IPS-18c (cell line): ENCODE results near the gene KLF2.
"Not testable (repeated sequence)": the region's sequence is repeated elsewhere in the genome, so short reads cannot be mapped to it uniquely, and the experiment has no call there.

Experiments
- H3K4me3 ChIP-seq: 2 replicates; pipeline ENCODE4 v1.7.0; 2013; ENCODE audit warnings: low read depth, mild to moderate bottlenecking, low read length, moderate library complexity; ENCODE audit not compliant: insufficient read depth
- H3K9me3 ChIP-seq: one replicate; pipeline ENCODE4 v1.6.1; 2013; ENCODE audit warnings: mild to moderate bottlenecking, low read length, moderate library complexity; ENCODE audit not compliant: control insufficient read depth, insufficient read depth

The KLF2 gene

GRCh38 chr19:16328824-16329482 lies 4.3 kb downstream of the KLF2 start:
- no peak overlapping the region for H3K4me3 ChIP-seq
- H3K9me3 ChIP-seq: no peaks in the 10 kb centered on the region

- Histone ChIP-seq H3K9me3 (no peaks in the 10 kb centered on the region), H3K4me3 (no peak overlapping the region)
Observed at GRCh38 chr19:16330368-16330801, 5.8 kb downstream of the KLF2 start.

- Histone ChIP-seq H3K4me3 (no peak overlapping the region), H3K9me3 (no peaks in the 10 kb centered on the region)
Observed at GRCh38 chr19:16330806-16331690, 6.4 kb downstream of the KLF2 start.

DNA sequence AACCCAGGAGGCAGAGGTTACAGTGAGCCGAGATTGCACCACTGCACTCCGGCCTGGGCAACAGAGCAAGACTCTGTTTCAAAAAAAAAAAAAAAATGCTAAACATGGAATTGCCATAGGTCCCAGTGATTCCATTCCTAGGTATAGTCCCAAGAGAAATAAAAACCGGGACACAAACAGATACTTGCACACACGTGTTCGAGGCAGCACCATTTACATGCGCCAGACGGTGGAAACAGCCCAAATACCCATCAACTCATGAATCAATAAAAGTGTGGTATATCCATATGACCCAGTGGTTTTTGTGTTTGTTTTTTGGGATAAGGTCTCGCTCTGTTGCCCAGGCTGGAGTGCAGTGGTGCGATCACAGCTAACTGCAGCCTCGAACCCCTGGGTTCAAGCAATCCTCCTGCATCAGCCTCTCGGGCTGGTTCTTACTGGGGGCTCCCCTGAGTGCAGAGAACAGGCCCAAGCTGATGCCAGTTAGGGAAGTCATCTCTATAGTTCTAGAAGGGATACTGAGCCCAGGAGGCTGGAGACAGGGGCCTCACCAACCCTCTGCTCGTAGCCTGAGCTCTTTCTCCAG lies 8.5 kb downstream of the KLF2 start:
- H3K4me3 ChIP-seq: no peak overlapping the region

DNA sequence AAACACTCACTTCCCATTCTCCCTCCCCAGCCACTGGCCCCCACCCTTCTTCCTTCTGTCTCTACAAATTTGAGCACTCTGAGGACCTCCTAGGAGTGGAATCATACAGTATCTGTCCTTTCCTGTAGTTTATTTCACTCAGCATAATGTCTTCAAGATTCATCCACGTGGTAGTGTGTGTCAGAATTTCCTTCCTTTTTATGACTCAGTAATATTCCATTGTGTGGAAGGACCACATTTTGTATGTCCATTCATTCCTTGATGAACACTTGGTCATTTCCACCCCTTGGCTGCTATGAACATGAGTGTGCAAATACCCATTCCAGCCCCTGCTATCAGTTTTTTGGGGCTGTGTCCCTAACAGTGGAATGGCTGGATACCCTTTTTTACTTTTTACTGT lies 9.8 kb downstream of the KLF2 start:
- no peak overlapping the region for H3K4me3 ChIP-seq
- no peaks in the 10 kb centered on the region for H3K9me3 ChIP-seq

More for the DNA sequence above, 8.5 kb downstream of the KLF2 start:
- no peaks in the 10 kb centered on the region for H3K9me3 ChIP-seq

DNA sequence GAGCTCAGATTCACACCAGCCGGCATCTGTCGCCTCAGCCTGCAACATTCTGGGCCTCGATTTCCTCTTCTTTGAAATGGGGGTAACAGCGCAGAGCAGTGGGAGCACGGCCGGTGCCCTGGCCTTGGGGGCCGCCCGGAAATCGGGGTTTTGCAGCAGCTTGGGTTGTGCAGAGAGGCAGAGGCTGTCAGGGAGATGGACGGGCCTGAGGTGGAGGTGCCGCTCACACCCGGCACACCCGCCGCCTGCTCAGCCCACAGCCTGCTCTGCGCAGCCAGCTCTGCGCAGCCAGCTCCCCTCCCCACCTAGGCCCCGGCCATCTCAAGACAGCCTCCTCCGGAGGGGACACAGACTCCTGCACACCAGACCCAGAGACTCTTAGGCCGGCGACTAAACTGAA lies 10.6 kb downstream of the KLF2 start:
- H3K9me3 ChIP-seq: no peaks in the 10 kb centered on the region
- H3K4me3 ChIP-seq: no peak overlapping the region

- Histone ChIP-seq H3K9me3 (no peaks in the 10 kb centered on the region), H3K4me3 (no peak overlapping the region)
Observed at GRCh38 chr19:16336571-16336970, 11.9 kb downstream of the KLF2 start.

- no peak overlapping the region for H3K4me3 ChIP-seq
- H3K9me3 ChIP-seq: no peaks in the 10 kb centered on the region
Observed at GRCh38 chr19:16337809-16338469, 13.3 kb downstream of the KLF2 start.

GRCh38 chr19:16338470-16339360 lies 14.1 kb downstream of the KLF2 start:
- H3K9me3 ChIP-seq: no peaks in the 10 kb centered on the region
- H3K4me3 ChIP-seq: no peak overlapping the region

GRCh38 chr19:16339361-16339725 lies 14.7 kb downstream of the KLF2 start:
- Histone ChIP-seq H3K4me3 (no peak overlapping the region), H3K9me3 (no peaks in the 10 kb centered on the region)

DNA sequence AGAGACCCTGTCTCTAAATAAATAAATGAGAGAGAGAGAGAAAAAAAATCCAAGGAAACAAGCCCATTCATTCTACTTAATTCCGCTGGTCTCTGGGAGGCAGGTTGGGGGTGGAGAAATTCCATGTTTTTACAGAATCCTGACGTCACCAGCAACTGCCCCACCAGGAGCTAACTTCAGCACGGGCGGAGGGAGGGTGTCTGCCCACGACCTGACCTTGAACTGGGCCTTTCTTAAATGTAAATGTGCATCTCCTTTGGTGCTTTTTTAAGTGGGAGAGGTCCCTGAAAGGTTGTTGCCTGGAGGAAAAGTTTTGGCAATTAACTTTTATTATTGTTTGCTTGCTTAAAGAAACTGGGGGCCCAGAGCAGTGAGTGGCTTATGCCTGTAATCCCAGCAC lies 15.5 kb downstream of the KLF2 start:
- H3K9me3 ChIP-seq: no peaks in the 10 kb centered on the region

DNA sequence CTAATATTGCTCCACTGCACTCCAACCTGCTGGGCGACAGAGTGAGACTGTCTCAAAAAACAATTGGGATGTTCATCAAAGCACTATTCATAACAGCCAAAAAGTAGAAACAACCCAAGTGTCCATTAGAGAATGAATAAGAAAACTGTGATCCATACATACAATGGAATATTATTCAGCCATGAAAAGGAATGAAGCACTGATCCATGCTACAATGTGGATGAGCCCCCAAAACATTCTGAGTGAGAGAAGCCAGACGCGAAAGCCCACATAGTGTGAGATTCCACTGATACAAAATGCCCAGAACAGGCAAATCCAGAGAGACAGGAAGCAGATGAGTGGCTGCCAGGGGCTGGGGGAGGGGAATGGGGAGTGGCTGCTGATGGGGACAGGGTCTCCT lies 16.0 kb downstream of the KLF2 start:
- no peaks in the 10 kb centered on the region for H3K9me3 ChIP-seq
- H3K4me3 ChIP-seq: no peak overlapping the region

More for the DNA sequence above, 15.5 kb downstream of the KLF2 start:
- H3K4me3 ChIP-seq: no peak overlapping the region

GRCh38 chr19:16342002-16342715 lies 17.5 kb downstream of the KLF2 start:
- no peaks in the 10 kb centered on the region for H3K9me3 ChIP-seq
- no peak overlapping the region for H3K4me3 ChIP-seq

DNA sequence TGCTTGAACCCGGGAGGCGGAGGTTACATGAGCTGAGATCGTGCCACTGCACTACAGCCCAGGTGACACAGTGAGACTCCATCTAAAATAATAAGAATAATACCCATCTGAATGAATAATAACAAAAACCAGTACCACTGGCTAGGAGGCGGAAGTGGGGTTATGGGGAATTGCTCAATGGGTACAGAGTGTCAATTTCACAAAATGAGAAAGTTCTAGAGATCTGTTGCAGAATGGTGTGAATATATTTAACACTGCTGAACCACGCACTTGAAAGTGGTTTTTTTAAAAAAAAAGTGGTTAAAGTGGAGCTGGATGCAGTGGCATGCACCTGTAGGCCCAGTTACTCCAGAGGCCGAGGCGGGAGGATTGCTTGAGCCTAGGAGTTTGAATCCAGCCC lies 18.5 kb downstream of the KLF2 start:
- Histone ChIP-seq H3K9me3 (no peaks in the 10 kb centered on the region), H3K4me3 (no peak overlapping the region)

GRCh38 chr19:16345457-16345856 lies 20.8 kb downstream of the KLF2 start:
- Histone ChIP-seq H3K9me3 (no peaks in the 10 kb centered on the region), H3K4me3 (no peak overlapping the region)

DNA sequence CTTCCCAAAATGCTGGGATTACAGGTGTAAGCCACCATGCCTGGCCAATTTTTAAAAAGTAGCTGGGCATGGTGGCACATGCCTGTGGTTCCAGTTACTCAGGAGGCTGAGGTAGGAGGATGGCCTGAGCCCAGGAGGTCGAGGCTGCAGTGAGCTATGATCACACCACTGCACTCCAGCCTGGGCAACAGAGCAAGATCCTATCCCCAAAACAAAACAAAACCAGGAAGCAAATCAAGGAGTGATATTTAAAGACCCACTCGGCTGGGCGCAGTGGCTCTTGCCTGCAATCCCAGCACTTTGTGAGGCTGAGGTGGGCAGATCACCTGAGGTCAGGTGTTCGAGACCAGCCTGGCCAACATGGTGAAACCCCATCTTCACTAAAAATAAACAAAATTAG lies 22.5 kb downstream of the KLF2 start:
- not testable (repeated sequence) for H3K4me3 ChIP-seq, H3K9me3 ChIP-seq
